Activated CD4-positive, CD25-positive, alpha-beta regulatory T cell treated with anti-CD3 and anti-CD28 coated beads, Interleukin-2, amount 50 U/mL, for 72 hours (primary cell): ENCODE measurements around the gene MAGEA12.
"Not testable (repeated sequence)": the region's sequence is repeated elsewhere in the genome, so short reads cannot be mapped to it uniquely, and the experiment has no call there.

Experiments used
- DNase-seq: peaks from one replicate; pipeline ENCODE4 v3.0.0; 2021

MAGEA12 gene, protein sequence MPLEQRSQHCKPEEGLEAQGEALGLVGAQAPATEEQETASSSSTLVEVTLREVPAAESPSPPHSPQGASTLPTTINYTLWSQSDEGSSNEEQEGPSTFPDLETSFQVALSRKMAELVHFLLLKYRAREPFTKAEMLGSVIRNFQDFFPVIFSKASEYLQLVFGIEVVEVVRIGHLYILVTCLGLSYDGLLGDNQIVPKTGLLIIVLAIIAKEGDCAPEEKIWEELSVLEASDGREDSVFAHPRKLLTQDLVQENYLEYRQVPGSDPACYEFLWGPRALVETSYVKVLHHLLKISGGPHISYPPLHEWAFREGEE

DNA sequence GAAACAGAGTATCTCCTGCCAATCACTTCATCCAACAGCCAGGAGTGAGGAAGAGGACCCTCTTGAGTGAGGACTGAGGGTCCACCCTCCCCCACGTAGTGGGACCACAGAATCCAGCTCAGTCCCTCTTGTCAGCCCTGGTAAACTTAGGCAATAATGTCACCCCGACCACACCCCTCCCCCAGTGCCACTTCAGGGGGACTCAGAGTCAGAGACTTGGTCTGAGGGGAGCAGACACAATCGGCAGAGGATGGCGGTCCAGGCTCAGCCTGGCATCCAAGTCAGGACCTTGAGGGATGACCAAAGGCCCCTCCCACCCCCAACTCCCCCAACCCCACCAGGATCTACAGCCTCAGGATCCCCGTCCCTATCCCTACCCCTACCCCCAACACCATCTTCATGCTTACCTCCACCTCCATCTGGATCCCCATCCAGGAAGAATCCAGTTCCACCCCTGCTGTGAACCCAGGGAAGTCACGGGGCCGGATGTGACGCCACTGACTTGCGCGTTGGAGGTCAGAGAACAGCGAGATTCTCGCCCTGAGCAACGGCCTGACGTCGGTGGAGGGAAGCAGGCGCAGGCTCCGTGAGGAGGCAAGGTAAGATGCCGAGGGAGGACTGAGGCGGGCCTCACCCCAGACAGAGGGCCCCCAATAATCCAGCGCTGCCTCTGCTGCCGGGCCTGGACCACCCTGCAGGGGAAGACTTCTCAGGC, at the start of gene MAGEA12, which contains the start of gene CSAG1:
Gene MAGEA12, plus strand, starts transcription at position 497 of the 715 bp plus-strand sequence. CDS start 2,405 bp downstream, outside the sequence.
Gene CSAG1, minus strand, starts transcription at position 461 of the 715 bp plus-strand sequence. CDS start 1,261 bp downstream, outside the sequence.
- no peak for DNase-seq

GRCh38 chrX:152697952-152698931, 35.3 kb upstream of the MAGEA12 start, which contains the start of gene MAGEA3:
Gene MAGEA3 (plus strand): TSS chrX:152698794. CDS start chrX:152700833, 2,039 bp downstream.
- not testable (repeated sequence) for DNase-seq

- DNase-seq: peak; percentile 23
Observed at GRCh38 chrX:152700390-152700789, 33.2 kb upstream of the MAGEA12 start.

DNA sequence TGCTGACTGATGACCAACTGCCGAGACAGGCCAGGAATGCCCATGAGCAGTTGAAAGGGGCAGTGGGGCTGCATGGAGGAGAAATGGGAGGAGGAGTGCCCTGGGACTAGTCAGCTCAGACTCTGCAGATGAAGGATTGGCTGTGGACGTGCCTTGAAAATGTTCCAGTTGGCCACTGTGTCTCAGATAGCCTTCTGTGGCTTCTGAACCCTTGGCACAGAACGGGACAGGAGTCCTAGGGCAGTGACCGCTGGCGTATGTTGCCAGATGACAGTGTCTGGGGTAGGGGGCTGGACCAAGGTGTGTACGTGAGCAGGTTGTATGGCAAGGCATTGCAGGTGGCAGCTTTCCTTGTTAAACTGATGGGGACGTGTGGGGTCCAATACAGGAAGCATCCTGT, 27.1 kb upstream of the MAGEA12 start:
- not testable (repeated sequence) for DNase-seq

GRCh38 chrX:152709173-152709572, 24.4 kb upstream of the MAGEA12 start, which contains the start of gene CSAG2:
Gene CSAG2 (minus strand): TSS chrX:152709273. CDS start chrX:152709112, 161 bp downstream.
- DNase-seq: not testable (repeated sequence)

GRCh38 chrX:152713195-152713594, 20.4 kb upstream of the MAGEA12 start:
- DNase-seq: not testable (repeated sequence)

DNA sequence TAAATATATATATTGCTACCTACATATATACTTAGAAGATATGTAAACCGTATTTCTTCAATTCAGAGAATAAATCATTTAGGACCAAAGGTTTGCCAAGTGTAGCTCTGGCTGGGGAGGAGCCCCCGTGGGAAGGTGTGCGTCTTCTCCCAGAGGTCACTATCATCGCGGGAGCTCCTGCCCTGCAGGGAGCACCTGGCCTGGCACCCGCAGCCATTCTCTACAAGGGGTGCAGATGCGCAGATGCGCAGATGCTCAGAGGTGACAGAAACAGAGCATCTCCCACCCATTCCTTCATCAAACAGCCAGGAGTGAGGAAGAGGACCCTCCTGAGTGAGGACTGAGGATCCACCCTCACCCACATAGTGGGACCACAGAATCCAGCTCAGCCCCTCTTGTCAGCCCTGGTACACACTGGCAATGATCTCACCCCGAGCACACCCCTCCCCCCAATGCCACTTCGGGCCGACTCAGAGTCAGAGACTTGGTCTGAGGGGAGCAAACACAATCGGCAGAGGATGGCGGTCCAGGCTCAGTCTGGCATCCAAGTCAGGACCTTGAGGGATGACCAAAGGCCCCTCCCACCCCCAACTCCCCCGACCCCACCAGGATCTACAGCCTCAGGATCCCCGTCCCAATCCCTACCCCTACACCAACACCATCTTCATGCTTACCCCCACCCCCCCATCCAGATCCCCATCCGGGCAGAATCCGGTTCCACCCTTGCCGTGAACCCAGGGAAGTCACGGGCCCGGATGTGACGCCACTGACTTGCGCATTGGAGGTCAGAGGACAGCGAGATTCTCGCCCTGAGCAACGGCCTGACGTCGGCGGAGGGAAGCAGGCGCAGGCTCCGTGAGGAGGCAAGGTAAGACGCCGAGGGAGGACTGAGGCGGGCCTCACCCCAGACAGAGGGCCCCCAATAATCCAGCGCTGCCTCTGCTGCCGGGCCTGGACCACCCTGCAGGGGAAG, 19.5 kb upstream of the MAGEA12 start, which contains the start of gene MAGEA2B:
Gene MAGEA2B, plus strand, starts transcription at position 814 of the 973 bp plus-strand sequence. CDS start 2,479 bp downstream, outside the sequence.
- DNase-seq: not testable (repeated sequence)

GRCh38 chrX:152725409-152725808, 8.1 kb upstream of the MAGEA12 start:
- no peak for DNase-seq

DNA sequence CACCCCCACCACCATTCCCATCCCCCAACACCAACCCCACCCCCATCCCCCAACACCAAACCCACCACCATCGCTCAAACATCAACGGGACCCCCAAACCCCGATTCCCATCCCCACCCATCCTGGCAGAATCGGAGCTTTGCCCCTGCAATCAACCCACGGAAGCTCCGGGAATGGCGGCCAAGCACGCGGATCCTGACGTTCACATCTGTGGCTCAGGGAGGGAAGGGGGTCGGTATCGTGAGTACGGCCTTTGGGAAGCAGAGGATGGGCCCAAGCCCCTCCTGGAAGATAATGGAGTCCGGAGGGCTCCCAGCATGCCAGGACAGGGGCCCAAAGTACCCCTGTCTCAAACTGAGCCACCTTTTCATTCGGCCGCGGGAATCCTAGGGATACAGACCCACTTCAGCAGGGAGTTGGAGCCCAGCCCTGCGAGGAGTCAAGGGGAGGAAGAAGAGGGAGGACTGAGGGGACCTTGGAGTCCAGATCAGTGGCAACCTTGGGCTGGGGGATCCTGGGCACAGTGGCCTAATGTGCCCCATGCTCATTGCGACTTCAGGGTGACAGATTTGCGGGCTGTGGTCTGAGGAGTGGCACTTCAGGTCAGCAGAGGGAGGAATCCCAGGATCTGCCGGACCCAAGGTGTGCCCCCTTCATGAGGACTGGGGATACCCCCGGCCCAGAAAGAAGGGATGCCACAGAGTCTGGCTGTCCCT, 744 bp downstream of the MAGEA12 start:
- DNase-seq: not testable (repeated sequence)

DNA sequence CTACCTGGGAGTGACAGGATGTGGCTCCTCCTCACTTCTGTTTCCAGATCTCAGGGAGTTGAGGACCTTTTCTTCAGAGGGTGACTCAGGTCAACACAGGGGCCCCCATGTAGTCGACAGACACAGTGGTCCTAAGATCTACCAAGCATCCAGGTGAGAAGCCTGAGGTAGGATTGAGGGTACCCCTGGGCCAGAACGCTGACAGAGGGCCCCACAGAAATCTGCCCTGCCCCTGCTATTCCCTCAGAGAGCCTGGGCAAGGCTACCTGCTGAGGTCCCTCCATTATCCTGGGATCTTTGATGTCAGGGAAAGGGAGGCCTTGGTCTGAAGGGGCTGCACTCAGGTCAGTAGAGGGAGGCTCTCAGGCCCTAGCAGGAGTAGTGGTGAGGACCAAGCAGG, 1.5 kb downstream of the MAGEA12 start:
- DNase-seq: no peak

GRCh38 chrX:152735860-152736511, 2.4 kb downstream of the MAGEA12 start:
- no peak for DNase-seq

- DNase-seq: not testable (repeated sequence)
Observed at GRCh38 chrX:152736528-152736927, 3.0 kb downstream of the MAGEA12 start.

- no peak for DNase-seq
Observed at GRCh38 chrX:152738560-152738959, 5.0 kb downstream of the MAGEA12 start.

GRCh38 chrX:152753686-152754650, 20.4 kb downstream of the MAGEA12 start, which contains the start of gene MAGEA2:
Gene MAGEA2 (minus strand): TSS chrX:152753842. CDS start chrX:152751363, 2,479 bp downstream.
- DNase-seq: not testable (repeated sequence)

GRCh38 chrX:152754871-152755270, 21.3 kb downstream of the MAGEA12 start:
- not testable (repeated sequence) for DNase-seq

- DNase-seq: not testable (repeated sequence)
Observed at GRCh38 chrX:152758918-152759317, 25.4 kb downstream of the MAGEA12 start, which contains the start of gene CSAG3. Gene CSAG3 (plus strand): TSS chrX:152759218.

GRCh38 chrX:152759544-152759943, 26.0 kb downstream of the MAGEA12 start:
- not testable (repeated sequence) for DNase-seq

DNA sequence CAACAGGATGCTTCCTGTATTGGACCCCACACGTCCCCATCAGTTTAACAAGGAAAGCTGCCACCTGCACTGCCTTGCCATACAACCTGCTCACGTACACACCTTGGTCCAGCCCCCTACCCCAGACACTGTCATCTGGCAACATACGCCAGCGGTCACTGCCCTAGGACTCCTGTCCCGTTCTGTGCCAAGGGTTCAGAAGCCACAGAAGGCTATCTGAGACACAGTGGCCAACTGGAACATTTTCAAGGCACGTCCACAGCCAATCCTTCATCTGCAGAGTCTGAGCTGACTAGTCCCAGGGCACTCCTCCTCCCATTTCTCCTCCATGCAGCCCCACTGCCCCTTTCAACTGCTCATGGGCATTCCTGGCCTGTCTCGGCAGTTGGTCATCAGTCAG, 28.0 kb downstream of the MAGEA12 start:
- DNase-seq: not testable (repeated sequence)
